ENCODE measurements around the gene DONSON.

DNA sequence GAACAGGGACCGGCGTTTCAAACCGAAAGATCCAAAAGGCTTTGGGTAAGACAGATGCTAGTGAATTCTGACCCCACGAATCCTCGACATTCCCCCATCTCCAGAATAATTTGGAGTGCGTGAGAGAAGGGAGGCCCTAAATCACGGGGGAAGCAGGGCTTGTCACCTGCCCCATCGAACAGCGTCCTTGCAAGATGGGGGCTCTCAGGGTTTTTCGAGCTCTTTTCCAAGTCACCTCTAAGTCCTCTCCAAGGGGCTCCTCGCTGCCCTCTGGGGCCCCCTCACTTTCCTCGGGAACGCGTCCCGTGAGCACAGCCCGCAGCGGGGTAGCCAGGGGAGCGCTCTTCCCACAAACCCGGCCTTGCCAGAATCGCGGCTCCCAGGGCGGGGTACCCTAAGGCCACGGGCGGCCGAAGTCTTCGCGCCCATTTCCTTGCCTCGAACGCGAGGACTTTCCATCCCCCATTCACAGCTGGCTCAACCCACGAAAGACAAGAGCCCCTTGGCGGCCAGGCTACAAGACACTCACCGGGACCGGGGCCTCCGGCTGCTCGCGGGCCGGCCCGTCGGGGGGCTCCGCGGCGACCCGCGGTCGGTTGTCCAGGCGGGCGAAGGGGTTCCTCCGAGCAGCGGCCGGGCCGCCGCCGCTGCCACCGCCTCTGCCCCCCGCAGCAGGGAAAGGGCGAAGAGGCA lies 546 bp downstream of the DONSON start:
- TF ChIP-seq, protein P1, sequence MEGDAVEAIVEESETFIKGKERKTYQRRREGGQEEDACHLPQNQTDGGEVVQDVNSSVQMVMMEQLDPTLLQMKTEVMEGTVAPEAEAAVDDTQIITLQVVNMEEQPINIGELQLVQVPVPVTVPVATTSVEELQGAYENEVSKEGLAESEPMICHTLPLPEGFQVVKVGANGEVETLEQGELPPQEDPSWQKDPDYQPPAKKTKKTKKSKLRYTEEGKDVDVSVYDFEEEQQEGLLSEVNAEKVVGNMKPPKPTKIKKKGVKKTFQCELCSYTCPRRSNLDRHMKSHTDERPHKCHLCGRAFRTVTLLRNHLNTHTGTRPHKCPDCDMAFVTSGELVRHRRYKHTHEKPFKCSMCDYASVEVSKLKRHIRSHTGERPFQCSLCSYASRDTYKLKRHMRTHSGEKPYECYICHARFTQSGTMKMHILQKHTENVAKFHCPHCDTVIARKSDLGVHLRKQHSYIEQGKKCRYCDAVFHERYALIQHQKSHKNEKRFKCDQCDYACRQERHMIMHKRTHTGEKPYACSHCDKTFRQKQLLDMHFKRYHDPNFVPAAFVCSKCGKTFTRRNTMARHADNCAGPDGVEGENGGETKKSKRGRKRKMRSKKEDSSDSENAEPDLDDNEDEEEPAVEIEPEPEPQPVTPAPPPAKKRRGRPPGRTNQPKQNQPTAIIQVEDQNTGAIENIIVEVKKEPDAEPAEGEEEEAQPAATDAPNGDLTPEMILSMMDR (conservative IDR thresholded peaks at IDR 0.05): no peak
- no peak for TF ChIP-seq EZH2 (IDR thresholded peaks at IDR 0.05; ENCODE audit: low read depth)
